Effector memory CD4-positive, alpha-beta T cell (primary cell): Measurements from ENCODE around the gene DROSHA.
"Not testable (repeated sequence)": the region's sequence is repeated elsewhere in the genome, so short reads cannot be mapped to it uniquely, and the experiment has no call there.

Source experiments
- DNase-seq, 3 donors: peaks; one replicate each; pipeline ENCODE4 v3.0.0-alpha.2; 2020
- H3K27ac ChIP-seq: 2 replicates; pipeline ENCODE4 v1.7.0; 2013; ENCODE audit warnings: mild to moderate bottlenecking, low read length, moderate library complexity; ENCODE audit not compliant: insufficient read depth, poor library complexity, severe bottlenecking
- H3K27me3 ChIP-seq: replicated peaks from 2 replicates; pipeline ENCODE4 v1.7.0; 2013; ENCODE audit warnings: mild to moderate bottlenecking, low read length; ENCODE audit not compliant: insufficient read depth, control insufficient read depth, poor library complexity, severe bottlenecking
- H3K36me3 ChIP-seq: 2 replicates; pipeline ENCODE4 v1.7.0; 2013; ENCODE audit warnings: mild to moderate bottlenecking, low read length, moderate library complexity; ENCODE audit not compliant: control insufficient read depth, insufficient read depth
- H3K4me1 ChIP-seq: 2 replicates; pipeline ENCODE4 v1.7.0; 2013; ENCODE audit warnings: low read length, mild to moderate bottlenecking; ENCODE audit not compliant: control insufficient read depth, insufficient read depth, poor library complexity, severe bottlenecking
- H3K4me3 ChIP-seq: 2 replicates; pipeline ENCODE4 v1.7.0; 2013; ENCODE audit warnings: low read length, low read depth, mild to moderate bottlenecking; ENCODE audit not compliant: insufficient read depth, poor library complexity, severe bottlenecking
- H3K9me3 ChIP-seq: 2 replicates; pipeline ENCODE4 v1.7.0; 2013; ENCODE audit warnings: mild to moderate bottlenecking, low read length, moderate library complexity; ENCODE audit not compliant: control insufficient read depth

Gene DROSHA

GRCh38 chr5:31410089-31410488 lies 121.8 kb downstream of the DROSHA start:
- Histone ChIP-seq H3K27ac (no peak overlapping the region), H3K9me3 (no peaks in the 10 kb centered on the region), H3K4me1 (no peaks in the 10 kb centered on the region), H3K4me3 (no peak overlapping the region), H3K27me3 (no peaks in the 10 kb centered on the region), H3K36me3 (peaks cover 32% of the 10 kb centered on the region)
- no peak for DNase-seq

GRCh38 chr5:31408814-31409213 lies 123.1 kb downstream of the DROSHA start:
- no peak overlapping the region for H3K27ac ChIP-seq
- no peak overlapping the region for H3K4me3 ChIP-seq
- peaks cover 31% of the 10 kb centered on the region for H3K36me3 ChIP-seq
- H3K27me3 ChIP-seq = no peaks in the 10 kb centered on the region
- no peaks in the 10 kb centered on the region for H3K4me1 ChIP-seq
- no peaks in the 10 kb centered on the region for H3K9me3 ChIP-seq
- DNase-seq = no peak

GRCh38 chr5:31407921-31408693 lies 123.8 kb downstream of the DROSHA start:
- no peaks in the 10 kb centered on the region for H3K27me3 ChIP-seq
- no peak overlapping the region for H3K4me3 ChIP-seq
- no peak overlapping the region for H3K27ac ChIP-seq
- H3K36me3 ChIP-seq = peaks cover 29% of the 10 kb centered on the region
- no peaks in the 10 kb centered on the region for H3K9me3 ChIP-seq
- H3K4me1 ChIP-seq = no peaks in the 10 kb centered on the region
- no peak for DNase-seq

- no peak for DNase-seq
- Histone ChIP-seq H3K9me3 (no peaks in the 10 kb centered on the region), H3K36me3 (peaks cover 25% of the 10 kb centered on the region), H3K4me1 (no peaks in the 10 kb centered on the region), H3K27me3 (no peaks in the 10 kb centered on the region), H3K27ac (no peak overlapping the region), H3K4me3 (no peak overlapping the region)
Observed at GRCh38 chr5:31404325-31404724, 127.6 kb downstream of the DROSHA start.

GRCh38 chr5:31401691-31402090 lies 130.2 kb downstream of the DROSHA start:
- H3K4me1 ChIP-seq = no peaks in the 10 kb centered on the region
- peaks cover 17% of the 10 kb centered on the region for H3K36me3 ChIP-seq
- H3K27me3 ChIP-seq = no peaks in the 10 kb centered on the region
- no peak overlapping the region for H3K4me3 ChIP-seq
- H3K27ac ChIP-seq = no peak overlapping the region
- no peaks in the 10 kb centered on the region for H3K9me3 ChIP-seq
- DNase-seq = no peak

GRCh38 chr5:31397926-31398557 lies 133.9 kb downstream of the DROSHA start:
- H3K36me3 ChIP-seq = peaks cover 12% of the 10 kb centered on the region

GRCh38 chr5:31396611-31397295 lies 135.1 kb downstream of the DROSHA start:
- no peaks in the 10 kb centered on the region for H3K4me1 ChIP-seq
- no peak for DNase-seq

More at GRCh38 chr5:31397926-31398557, 133.9 kb downstream of the DROSHA start:
- Histone ChIP-seq H3K27me3 (no peaks in the 10 kb centered on the region), H3K27ac (no peak overlapping the region), H3K4me1 (no peaks in the 10 kb centered on the region), H3K9me3 (no peaks in the 10 kb centered on the region), H3K4me3 (no peak overlapping the region)
- DNase-seq = no peak

GRCh38 chr5:31395450-31396045 lies 136.3 kb downstream of the DROSHA start:
- not testable (repeated sequence) for H3K4me3 ChIP-seq, H3K36me3 ChIP-seq, H3K27ac ChIP-seq, H3K4me1 ChIP-seq, DNase-seq, H3K27me3 ChIP-seq, H3K9me3 ChIP-seq

More at GRCh38 chr5:31396611-31397295, 135.1 kb downstream of the DROSHA start:
- no peak overlapping the region for H3K4me3 ChIP-seq
- no peak overlapping the region for H3K27ac ChIP-seq
- no peaks in the 10 kb centered on the region for H3K27me3 ChIP-seq
- H3K9me3 ChIP-seq = no peaks in the 10 kb centered on the region
- H3K36me3 ChIP-seq = peaks cover 8% of the 10 kb centered on the region

- H3K4me1 ChIP-seq = no peaks in the 10 kb centered on the region
- no peaks in the 10 kb centered on the region for H3K36me3 ChIP-seq
- no peak for DNase-seq
- H3K4me3 ChIP-seq = no peak overlapping the region
- no peaks in the 10 kb centered on the region for H3K27me3 ChIP-seq
- no peak overlapping the region for H3K27ac ChIP-seq
- peaks cover 4% of the 10 kb centered on the region for H3K9me3 ChIP-seq
Observed at GRCh38 chr5:31393126-31393525, 138.8 kb downstream of the DROSHA start.
